GM18508 (cell line): ENCODE results near the gene LGR4.
A peak's percentile ranks its signal among the peaks of the same experiment; 100 is the strongest.
"Not testable (repeated sequence)": the region's sequence is repeated elsewhere in the genome, so short reads cannot be mapped to it uniquely, and the experiment has no call there.

Experiments
- ATAC-seq: cut with Tn5 transposase; IDR thresholded peaks from one replicate; pipeline ENCODE4 v1.9.1; 2021; ENCODE audit warnings: moderate number of reproducible peaks; ENCODE audit not compliant: insufficient read depth, unreplicated experiment

LGR4 gene, protein sequence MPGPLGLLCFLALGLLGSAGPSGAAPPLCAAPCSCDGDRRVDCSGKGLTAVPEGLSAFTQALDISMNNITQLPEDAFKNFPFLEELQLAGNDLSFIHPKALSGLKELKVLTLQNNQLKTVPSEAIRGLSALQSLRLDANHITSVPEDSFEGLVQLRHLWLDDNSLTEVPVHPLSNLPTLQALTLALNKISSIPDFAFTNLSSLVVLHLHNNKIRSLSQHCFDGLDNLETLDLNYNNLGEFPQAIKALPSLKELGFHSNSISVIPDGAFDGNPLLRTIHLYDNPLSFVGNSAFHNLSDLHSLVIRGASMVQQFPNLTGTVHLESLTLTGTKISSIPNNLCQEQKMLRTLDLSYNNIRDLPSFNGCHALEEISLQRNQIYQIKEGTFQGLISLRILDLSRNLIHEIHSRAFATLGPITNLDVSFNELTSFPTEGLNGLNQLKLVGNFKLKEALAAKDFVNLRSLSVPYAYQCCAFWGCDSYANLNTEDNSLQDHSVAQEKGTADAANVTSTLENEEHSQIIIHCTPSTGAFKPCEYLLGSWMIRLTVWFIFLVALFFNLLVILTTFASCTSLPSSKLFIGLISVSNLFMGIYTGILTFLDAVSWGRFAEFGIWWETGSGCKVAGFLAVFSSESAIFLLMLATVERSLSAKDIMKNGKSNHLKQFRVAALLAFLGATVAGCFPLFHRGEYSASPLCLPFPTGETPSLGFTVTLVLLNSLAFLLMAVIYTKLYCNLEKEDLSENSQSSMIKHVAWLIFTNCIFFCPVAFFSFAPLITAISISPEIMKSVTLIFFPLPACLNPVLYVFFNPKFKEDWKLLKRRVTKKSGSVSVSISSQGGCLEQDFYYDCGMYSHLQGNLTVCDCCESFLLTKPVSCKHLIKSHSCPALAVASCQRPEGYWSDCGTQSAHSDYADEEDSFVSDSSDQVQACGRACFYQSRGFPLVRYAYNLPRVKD

DNA sequence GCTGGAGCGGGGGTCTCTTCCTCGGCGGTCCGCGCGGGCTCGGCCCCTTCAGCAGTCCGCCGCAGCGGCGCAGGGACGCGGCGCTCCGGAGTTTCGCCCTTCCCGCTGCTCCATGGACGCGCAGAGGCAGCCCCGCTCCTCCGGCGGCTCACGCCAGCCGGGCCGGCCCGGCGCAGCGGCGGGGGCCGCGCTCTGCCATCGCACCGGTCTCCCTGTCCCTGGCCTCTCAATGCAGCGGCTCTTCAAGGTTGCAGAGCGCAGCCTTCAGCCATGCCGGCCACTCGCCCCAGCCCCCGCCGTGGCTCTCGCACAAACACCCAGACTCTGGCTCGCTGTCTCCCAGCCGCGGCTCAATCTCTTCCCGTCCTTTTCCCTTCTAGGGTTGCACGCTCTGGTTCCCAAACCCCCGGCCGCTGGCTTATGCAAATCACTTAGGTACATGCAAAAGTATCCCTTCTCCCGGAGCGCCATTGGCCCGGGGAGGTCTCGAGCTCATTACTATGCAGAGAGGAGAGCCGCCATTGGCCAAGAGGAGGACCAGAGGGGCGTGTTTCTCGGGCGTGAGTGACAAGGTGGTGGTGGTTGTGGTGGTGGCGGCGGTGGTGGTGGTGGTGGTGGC lies at the start of gene LGR4:
Gene LGR4 (minus strand): TSS at position 393 of the 619 bp plus-strand sequence. CDS start 488 bp downstream, outside the sequence.
- ATAC-seq: peak; percentile 46

- no peak for ATAC-seq
These were observed 47.6 kb upstream of the LGR4 start for GRCh38 chr11:27520226-27520625.

GRCh38 chr11:27518518-27518917 lies 45.9 kb upstream of the LGR4 start:
- no peak for ATAC-seq

DNA sequence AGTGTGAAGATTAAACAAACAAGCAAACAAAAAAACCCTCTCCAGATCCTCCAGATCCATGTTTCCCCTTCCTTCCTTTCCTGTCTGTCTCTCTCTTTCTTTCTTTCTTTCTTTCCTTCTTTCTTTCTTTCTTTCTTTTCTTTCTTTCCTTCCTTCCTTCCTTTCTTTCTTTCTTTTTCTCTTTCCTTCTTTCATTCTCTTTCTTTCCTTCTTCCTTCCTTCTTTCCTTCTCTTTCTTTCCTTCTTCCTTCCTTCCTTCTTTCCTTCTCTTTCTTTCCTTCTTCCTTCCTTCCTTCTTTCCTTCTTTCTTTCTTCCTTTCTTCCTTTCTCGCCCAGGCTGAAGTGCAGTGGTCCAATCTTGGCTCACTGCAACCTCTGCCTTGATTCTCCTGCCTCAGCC lies 44.9 kb upstream of the LGR4 start:
- not testable (repeated sequence) for ATAC-seq

DNA sequence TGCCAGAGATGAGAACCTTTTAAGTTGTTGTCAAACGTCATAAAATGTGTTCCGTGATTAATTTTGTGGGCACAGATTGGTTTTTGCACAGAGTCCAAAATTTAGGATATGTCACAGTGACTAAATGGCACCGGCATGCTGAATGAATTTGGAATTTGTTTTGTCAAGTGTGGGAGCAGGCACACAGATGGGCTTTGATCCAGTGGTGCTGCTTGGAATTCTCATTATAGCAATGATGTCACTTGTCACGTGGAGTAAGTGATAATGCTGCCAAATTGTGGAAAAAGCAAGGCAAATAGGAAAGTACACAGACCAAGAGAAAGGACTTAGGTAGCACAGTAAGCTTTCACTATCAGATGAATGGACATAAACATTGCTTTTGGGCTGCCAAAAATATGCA lies 42.0 kb upstream of the LGR4 start:
- ATAC-seq: no peak

- no peak for ATAC-seq
These were observed 41.5 kb upstream of the LGR4 start for GRCh38 chr11:27514076-27514475.

GRCh38 chr11:27513389-27513788 lies 40.8 kb upstream of the LGR4 start:
- no peak for ATAC-seq

DNA sequence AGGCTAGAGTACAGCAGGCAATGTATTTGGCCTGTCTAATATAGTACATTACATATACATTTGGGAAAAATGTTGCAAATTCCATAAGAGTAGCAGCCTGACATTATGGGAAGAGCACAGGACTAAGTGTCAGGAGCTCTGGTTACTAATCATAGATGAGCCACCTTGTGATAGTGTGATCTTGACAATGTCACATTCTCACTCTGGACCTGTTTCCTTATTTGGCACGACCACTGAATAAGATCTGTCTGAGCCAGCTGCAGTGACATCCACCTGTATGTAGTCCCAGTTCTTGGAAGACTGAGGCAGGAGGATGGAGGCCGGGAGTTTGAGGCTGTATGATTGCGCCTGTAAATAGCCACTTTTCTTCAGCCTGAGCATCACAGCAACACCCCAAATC lies 39.6 kb upstream of the LGR4 start:
- no peak for ATAC-seq

DNA sequence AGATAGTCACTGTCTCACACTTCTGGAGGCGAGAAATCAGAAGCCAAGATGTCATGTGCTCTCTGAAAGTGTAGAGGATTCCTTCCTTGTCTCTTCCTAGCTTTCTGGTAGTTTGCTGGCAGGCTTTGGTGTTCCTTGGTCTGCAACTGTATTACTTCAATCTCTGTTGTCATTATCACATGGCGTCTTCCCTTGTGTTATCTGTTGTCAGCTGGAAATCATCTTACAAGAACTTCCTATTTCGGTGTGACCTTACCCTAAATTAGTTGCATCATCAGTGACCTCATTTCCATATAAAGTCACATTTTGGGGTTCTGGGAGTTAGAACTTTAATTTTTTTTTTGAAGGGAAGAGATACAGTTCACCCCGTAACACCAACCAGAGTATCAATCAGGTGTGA lies 37.3 kb upstream of the LGR4 start:
- no peak for ATAC-seq

DNA sequence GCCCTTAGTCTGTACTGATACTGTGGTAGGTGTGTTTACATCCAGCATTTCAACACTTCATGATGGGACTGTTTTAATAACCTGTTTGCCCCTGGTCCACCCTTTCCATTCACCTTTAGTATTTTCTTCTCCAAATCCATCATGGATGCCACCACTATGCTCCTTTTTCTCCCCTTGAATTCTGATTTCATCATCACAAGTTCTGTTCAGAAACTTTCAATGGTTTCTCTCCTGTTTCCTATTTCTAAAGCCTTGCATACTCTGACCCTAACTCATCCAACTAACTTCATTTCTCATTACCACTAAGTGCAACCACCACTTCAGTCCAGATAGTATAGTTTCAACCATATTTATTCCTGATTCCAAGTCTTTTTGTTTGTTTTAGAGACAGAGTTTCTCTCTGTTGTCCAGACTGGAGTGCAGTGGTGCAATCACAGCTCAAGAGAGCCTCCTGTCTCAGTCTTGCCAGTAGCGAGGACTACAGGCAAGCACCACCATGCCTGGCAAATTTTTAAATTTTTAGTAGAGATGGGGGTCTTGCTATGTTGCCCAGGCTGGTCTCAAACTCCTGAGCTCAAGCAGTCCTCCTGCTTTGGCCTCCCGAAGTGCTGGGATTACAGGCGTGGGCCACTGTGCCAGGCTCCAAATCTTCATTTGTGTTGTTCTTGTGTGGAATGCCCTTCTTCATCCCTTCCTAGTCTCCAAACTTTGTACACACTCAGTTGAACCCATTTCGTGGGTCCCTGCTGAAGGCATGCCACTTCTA lies 35.1 kb upstream of the LGR4 start:
- ATAC-seq: no peak

- ATAC-seq: peak; percentile 81
These were observed 33.9 kb upstream of the LGR4 start, which contains the start of gene LIN7C for GRCh38 chr11:27506200-27507182. Gene LIN7C, minus strand, starts transcription at chr11:27506769. Its CDS starts 17 bp downstream, at chr11:27506752.

DNA sequence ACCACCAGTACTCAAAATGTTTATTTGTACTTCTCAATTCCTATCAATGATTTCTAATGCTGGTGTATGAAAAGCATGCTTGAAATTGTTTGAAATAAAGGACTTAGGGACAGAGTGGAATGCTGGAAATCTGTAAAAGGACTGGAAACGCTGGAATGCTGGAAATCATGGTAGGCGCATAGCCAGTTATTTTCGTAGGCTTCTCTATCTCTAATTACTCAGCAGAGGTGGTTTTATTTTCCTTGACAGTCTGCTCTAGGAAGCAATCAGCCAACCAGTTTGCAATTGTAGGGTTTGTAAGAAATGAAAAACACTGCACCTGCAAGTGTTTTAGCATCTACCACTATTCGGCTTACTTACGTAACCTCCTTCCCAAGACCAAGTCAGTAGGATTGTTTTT lies 33.2 kb upstream of the LGR4 start:
- peak; percentile 1 for ATAC-seq

- no peak for ATAC-seq
These were observed 31.6 kb upstream of the LGR4 start for GRCh38 chr11:27504205-27504604.

GRCh38 chr11:27501100-27501499 lies 28.5 kb upstream of the LGR4 start:
- no peak for ATAC-seq

DNA sequence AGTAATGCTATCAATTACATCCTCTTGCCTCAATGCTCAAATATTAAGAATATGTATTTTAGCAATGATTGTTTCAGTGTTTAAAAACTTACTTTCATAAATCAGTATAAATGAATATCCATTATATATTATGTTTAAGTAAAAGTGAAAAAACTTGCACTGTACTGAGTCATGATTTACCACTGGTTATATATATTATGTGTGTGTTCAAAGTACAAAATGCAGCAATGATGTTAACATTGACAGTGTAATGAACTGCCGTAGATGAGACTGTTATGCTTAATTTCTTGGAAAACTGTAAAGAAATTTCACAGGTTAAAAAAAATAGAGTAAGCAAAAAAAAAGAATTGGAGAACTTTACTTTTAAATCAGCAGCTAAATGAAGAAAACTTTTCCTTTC lies 25.3 kb upstream of the LGR4 start:
- no peak for ATAC-seq

DNA sequence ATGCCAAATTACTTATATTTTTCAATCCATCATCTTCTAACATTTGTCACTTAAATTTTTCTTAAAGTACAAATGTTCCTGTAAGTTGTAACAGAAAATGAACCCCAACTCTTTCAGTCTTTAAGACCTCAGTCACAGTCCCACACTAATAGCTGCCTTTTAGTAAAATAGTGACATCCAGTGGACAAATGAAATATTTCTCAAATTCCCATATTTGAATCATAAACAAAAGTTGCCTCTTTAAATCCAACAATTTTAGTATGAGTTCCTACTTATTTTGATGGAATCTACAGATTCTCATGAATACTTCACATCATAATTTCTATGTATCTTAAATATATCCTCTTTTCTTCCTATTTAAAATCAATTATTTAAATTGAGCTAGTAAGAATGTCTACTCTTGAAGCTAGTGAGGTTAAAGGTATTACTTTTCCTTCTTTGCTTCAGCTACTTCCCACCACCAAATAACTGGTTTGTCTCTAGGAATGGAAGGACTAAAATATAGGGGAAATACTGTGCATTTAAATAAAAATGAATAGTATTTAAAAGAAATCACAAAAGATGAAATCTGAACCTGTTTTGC lies 24.8 kb upstream of the LGR4 start:
- ATAC-seq: peak; percentile 54

GRCh38 chr11:27496461-27496860 lies 23.9 kb upstream of the LGR4 start:
- ATAC-seq: no peak

DNA sequence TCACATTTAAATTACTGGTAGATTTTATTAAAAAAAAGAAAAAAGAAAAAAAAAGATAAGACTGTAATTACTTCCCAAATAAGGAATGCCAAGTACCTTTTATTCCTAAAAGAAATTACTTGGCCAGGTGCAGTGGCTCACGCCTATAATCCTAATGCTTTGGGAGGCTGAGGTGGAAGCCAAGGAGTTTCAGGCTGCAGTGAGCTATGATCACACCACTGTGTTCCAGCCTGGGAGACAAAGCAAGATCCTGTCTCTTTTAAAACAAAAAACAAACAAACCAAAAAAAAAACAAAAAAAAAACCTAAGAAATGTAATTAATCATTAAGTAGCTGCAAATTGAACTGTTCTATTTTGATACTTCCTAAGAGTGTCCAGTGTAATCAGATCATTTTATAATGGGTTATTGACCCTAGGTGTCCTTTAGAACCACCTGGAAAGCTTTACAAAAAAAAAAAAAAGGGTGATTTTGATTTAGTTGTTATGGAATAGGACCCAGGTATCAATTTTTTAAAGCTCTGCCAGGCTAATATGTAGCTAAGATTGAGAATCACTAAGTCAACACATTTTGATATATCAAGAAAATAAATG lies 23.2 kb upstream of the LGR4 start:
- ATAC-seq: no peak
